Breast epithelium (tissue), 3 donors: ENCODE results near the gene USP6NL.

Experiments used
- POLR2A ChIP-seq: fragments of 450-650 bp; IDR thresholded peaks from one replicate; pipeline ENCODE4 v1.6.1; 2016; ENCODE audit warnings: antibody characterized with exemption, mild to moderate bottlenecking, moderate library complexity
- POLR2AphosphoS5 ChIP-seq, 3 donors: sonication (generic); formaldehyde crosslinking; IDR thresholded peaks; one replicate each; pipeline ENCODE4 v1.6.1; 2017; ENCODE audit warnings: antibody characterized with exemption in 3 of 3
- TF ChIP-seq, protein P1 (sequence below), 3 donors: fragments of 450-650 bp; IDR thresholded peaks; one replicate each; pipeline ENCODE4 v1.5.1; 2016 to 2017; ENCODE audit warnings: antibody characterized with exemption in 3 of 3, mild to moderate bottlenecking in 3 of 3, moderate library complexity in 3 of 3

DNA sequence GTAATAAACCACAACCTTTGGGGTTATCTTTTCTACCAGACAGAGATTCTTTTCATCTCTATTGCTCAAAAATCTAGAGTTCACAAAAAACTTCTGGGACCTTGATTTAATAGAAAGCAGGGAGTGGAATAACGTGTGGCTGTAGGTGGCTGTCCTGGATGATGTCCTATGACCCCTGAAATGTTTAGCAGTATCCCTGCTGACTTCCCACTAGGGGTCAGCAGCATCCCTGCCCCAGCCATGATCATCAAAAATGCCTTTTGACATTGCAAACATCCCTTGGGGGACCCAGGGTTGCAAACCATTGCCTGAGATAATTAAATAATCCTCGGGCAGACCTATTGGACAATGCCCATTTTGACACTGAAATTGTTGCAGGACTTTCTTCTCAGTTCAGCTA, 177.1 kb downstream of the USP6NL start:
- TF ChIP-seq POLR2AphosphoS5 (IDR thresholded peaks at IDR 0.05) = no peak
- TF ChIP-seq, protein P1, sequence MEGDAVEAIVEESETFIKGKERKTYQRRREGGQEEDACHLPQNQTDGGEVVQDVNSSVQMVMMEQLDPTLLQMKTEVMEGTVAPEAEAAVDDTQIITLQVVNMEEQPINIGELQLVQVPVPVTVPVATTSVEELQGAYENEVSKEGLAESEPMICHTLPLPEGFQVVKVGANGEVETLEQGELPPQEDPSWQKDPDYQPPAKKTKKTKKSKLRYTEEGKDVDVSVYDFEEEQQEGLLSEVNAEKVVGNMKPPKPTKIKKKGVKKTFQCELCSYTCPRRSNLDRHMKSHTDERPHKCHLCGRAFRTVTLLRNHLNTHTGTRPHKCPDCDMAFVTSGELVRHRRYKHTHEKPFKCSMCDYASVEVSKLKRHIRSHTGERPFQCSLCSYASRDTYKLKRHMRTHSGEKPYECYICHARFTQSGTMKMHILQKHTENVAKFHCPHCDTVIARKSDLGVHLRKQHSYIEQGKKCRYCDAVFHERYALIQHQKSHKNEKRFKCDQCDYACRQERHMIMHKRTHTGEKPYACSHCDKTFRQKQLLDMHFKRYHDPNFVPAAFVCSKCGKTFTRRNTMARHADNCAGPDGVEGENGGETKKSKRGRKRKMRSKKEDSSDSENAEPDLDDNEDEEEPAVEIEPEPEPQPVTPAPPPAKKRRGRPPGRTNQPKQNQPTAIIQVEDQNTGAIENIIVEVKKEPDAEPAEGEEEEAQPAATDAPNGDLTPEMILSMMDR (IDR thresholded peaks at IDR 0.05) = no peak
- no peak for TF ChIP-seq POLR2A
